ENCODE results near the gene SH3PXD2A. TPM values are rescaled to one million over a fixed set of nuclear protein-coding genes. Genes with fewer than 3 reads are reported as not detected.

The SH3PXD2A gene
- total RNA-seq (2012; rRNA removed) (6.3 and 6.7 TPM in 2 replicates), polyA plus RNA-seq (2012; rRNA removed) (23.0 and 26.3 TPM in 2 replicates), Bru-seq, nascent RNA (percentile 79 among the genes with signal in this experiment), BruChase-seq, experiment 1, labeled RNA remaining after a 6-hour chase (percentile 89 among the genes with signal in this experiment), BruChase-seq, experiment 2, labeled RNA remaining after a 2-hour chase (percentile 89 among the genes with signal in this experiment)
- polyA plus RNA-seq (2012; cell fraction: cytosol; rRNA removed) = 10.2 and 16.7 TPM in 2 replicates
- polyA plus RNA-seq (2012; cell fraction: nucleus; rRNA removed; ENCODE audit: low replicate concordance) = 51.9 and 61.4 TPM in 2 replicates
- long read RNA-seq, partial matches to known transcripts = 5 of 65 reads
- long read RNA-seq, other reads (novel, unspliced or antisense) = 60 of 65 reads

GRCh38 chr10:103855424-103855823 is at the start of gene SH3PXD2A:
TSS of gene SH3PXD2A (minus strand) at chr10:103855576. CDS start at chr10:103855266, 310 bp downstream.
- Histone ChIP-seq H3K18ac (ENCODE audit: low read depth, low read length) (peak within 1 kb of the TSS; percentile 17; the same call in 1 of the 2 replicates), H3K9me3 (ENCODE audit: control insufficient read depth, insufficient read depth, low read length) (no peaks in the 10 kb centered on the region), H2AK5ac (ENCODE audit: low read depth, low read length) (peak within 1 kb of the TSS; percentile 50; the same call in 1 of the 2 replicates), H3K4me3 (ENCODE audit: insufficient read depth, low read depth, low read length) (peak within 1 kb of the TSS; percentile 92), H3K4me1 (ENCODE audit: control insufficient read depth, insufficient read depth, low read length) (peaks cover 29% of the 10 kb centered on the region), H3K23ac (ENCODE audit: low read depth, low read length) (peak within 1 kb of the TSS; percentile 83; the same call in 1 of the 2 replicates), H4K20me1 (ENCODE audit: insufficient read depth, low read length) (0 out of 2 replicates have a peak, but pooled peaks cover 3% of the 10 kb centered on the region), H3K4ac (ENCODE audit: low read depth, low read length) (peak within 1 kb of the TSS; percentile 42), H3K56ac (ENCODE audit: extremely low read depth, insufficient read depth, low read length) (0 out of 2 replicates have a peak within 1 kb of the TSS, but pooled peaks have one; percentile 4), H2AK9ac (replicated peaks; ENCODE audit: low read depth, low read length, poor library complexity) (peak within 1 kb of the TSS; percentile 35), H3K14ac (replicated peaks; ENCODE audit: low read depth, low read length) (peak within 1 kb of the TSS; percentile 48), H3K27ac (ENCODE audit: insufficient read depth, low read length) (peak within 1 kb of the TSS; percentile 44; the same call in 1 of the 2 replicates), H4K8ac (ENCODE audit: low read depth in 2 of 2, low read length in 2 of 2) (peak within 1 kb of the TSS in 1 of 2 experiments; percentile 68; a peak in 1 of 4 replicates), H3K9ac (ENCODE audit: low read depth, low read length) (peak within 1 kb of the TSS; percentile 69), H2BK5ac (ENCODE audit: low read depth, low read length, poor library complexity, severe bottlenecking) (peak within 1 kb of the TSS; percentile 26), H3K36me3 (ENCODE audit: control insufficient read depth, insufficient read depth, low read length) (no peaks in the 10 kb centered on the region), H3K4me2 (ENCODE audit: low read depth, low read length) (peak within 1 kb of the TSS; percentile 85), H3K79me1 (ENCODE audit: low read depth in 1 of 2, low read length in 2 of 2) (peaks cover 7 to 45% of the 10 kb centered on the region in 2 experiments; a peak in 3 of 4 replicates), H4K91ac (ENCODE audit: insufficient read depth, low read depth, low read length) (0 out of 2 replicates have a peak within 1 kb of the TSS, but pooled peaks have one; percentile 25), H3K9me1 (ENCODE audit: insufficient read depth, low read length) (peaks cover 16% of the 10 kb centered on the region), H2BK15ac (ENCODE audit: low read depth, low read length) (no peak within 1 kb of the TSS; the same call in 2 of the 3 replicates), H2BK20ac (ENCODE audit: low read depth, low read length) (peak within 1 kb of the TSS; percentile 28; the same call in 1 of the 2 replicates), H2BK120ac (ENCODE audit: low read depth, low read length) (peak within 1 kb of the TSS; percentile 44; the same call in 1 of the 2 replicates), H4K5ac (ENCODE audit: low read depth, low read length) (peak within 1 kb of the TSS; percentile 19; the same call in 1 of the 2 replicates), H3K27me3 (ENCODE audit: control insufficient read depth, insufficient read depth, low read length) (no peaks in the 10 kb centered on the region), H2AFZ (replicated peaks; ENCODE audit: low read length, poor library complexity) (peak within 1 kb of the TSS; percentile 90)
- BruUV-seq (replicated peaks) = no TSS peak
- dilution Hi-C loops (cut with HindIII; ENCODE audit: low sequenced_read_pairs, unreplicated experiment) (loop anchor here (25.0 kb wide), 1 partner anchor 143 kb away; no protein-coding TSS in a partner anchor), intact Hi-C loops (cut with micrococcal nuclease) (loop anchor here (5.0 kb wide), 1 partner anchor 258 kb away; no protein-coding TSS in a partner anchor), in situ Hi-C loops (cut with MboI; ENCODE audit: low sequenced_read_pairs) (loop anchor here (5.0 to 10.0 kb wide), 2 partner anchors 138 to 261 kb away; no protein-coding TSS in a partner anchor)
- ATAC-seq (ENCODE audit: low read depth) = peak; percentile 62
- CTCF ChIA-PET = interaction anchor here (1.7 to 1.9 kb wide), 2 partner anchors 74 to 143 kb away, joined by 4 to 6 read pairs; no protein-coding TSS in a partner anchor
- WGBS, 2 experiments (ENCODE audit: extremely low coverage in 2 of 2, insufficient read length in 1 of 2) = 0% methylated on average over 2 of the region's 54 CpGs; no CpG with 5 or more reads in 1 of the 2 experiments
- no peak for DNase-seq
- no peak for TF ChIP-seq CHD1 (IDR thresholded peaks at IDR 0.05; ENCODE audit: low read depth, low read length)
- 0 out of 2 replicates have a peak, but pooled peaks have one; percentile 5 for TF ChIP-seq SMC3 (IDR thresholded peaks at IDR 0.05; ENCODE audit: low read depth, low read length)
- POLR2A ChIA-PET (ENCODE audit: unreplicated experiment) = no interaction called here
